Fibroblast of gingiva (primary cell): Measurements from ENCODE around the gene ASZ1.

Source experiments
- DNase-seq: peaks from one replicate; pipeline ENCODE4 v3.0.0-alpha.2; 2011; ENCODE audit warnings: low read depth

The ASZ1 gene

GRCh38 chr7:117401293-117402002 is 25.8 kb downstream of the ASZ1 start:
- no peak for DNase-seq

GRCh38 chr7:117399820-117400422 is 27.4 kb downstream of the ASZ1 start:
- DNase-seq = no peak

- no peak for DNase-seq
Measured at GRCh38 chr7:117395743-117396142, 31.6 kb downstream of the ASZ1 start.

- no peak for DNase-seq
Measured at GRCh38 chr7:117393781-117394180, 33.5 kb downstream of the ASZ1 start.

GRCh38 chr7:117389871-117390270 is 37.4 kb downstream of the ASZ1 start:
- DNase-seq = no peak

- DNase-seq = no peak
Measured at GRCh38 chr7:117386110-117386706, 41.1 kb downstream of the ASZ1 start.

GRCh38 chr7:117385363-117386109 is 41.8 kb downstream of the ASZ1 start:
- no peak for DNase-seq

- no peak for DNase-seq
Measured at GRCh38 chr7:117384688-117385362, 42.5 kb downstream of the ASZ1 start.

GRCh38 chr7:117383483-117384189 is 43.7 kb downstream of the ASZ1 start:
- no peak for DNase-seq

GRCh38 chr7:117383046-117383445 is 44.2 kb downstream of the ASZ1 start:
- no peak for DNase-seq

GRCh38 chr7:117381362-117381761 is 45.9 kb downstream of the ASZ1 start:
- DNase-seq = no peak

GRCh38 chr7:117375380-117375779 is 51.9 kb downstream of the ASZ1 start:
- DNase-seq = no peak

GRCh38 chr7:117372073-117372472 is 55.2 kb downstream of the ASZ1 start:
- no peak for DNase-seq

GRCh38 chr7:117364339-117365080 is 62.8 kb downstream of the ASZ1 start:
- DNase-seq = no peak

- DNase-seq = no peak
Measured at GRCh38 chr7:117362294-117362888, 64.9 kb downstream of the ASZ1 start.

GRCh38 chr7:117350027-117350426 is 77.3 kb downstream of the ASZ1 start:
- no peak for DNase-seq

GRCh38 chr7:117349570-117349969 is 77.7 kb downstream of the ASZ1 start:
- no peak for DNase-seq

- DNase-seq = no peak
Measured at GRCh38 chr7:117347962-117348672, 79.2 kb downstream of the ASZ1 start.

GRCh38 chr7:117347480-117347879 is 79.8 kb downstream of the ASZ1 start:
- DNase-seq = no peak

- DNase-seq = no peak
Measured at GRCh38 chr7:117346161-117346560, 81.1 kb downstream of the ASZ1 start.
